HG03108 (cell line): ENCODE results near the gene CCDC178.

Experiments used
- ATAC-seq: cut with Tn5 transposase; IDR thresholded peaks from one replicate; pipeline ENCODE4 v1.9.1; 2021; ENCODE audit warnings: moderate library complexity; ENCODE audit not compliant: unreplicated experiment

Gene CCDC178

GRCh38 chr18:33132657-33133056 lies 307.9 kb downstream of the CCDC178 start:
- no peak for ATAC-seq

GRCh38 chr18:33128581-33128980 lies 311.9 kb downstream of the CCDC178 start:
- ATAC-seq: no peak

- ATAC-seq: no peak
Measured at GRCh38 chr18:33123862-33124518, 316.5 kb downstream of the CCDC178 start.

- no peak for ATAC-seq
Measured at GRCh38 chr18:33116376-33116775, 324.1 kb downstream of the CCDC178 start.

- no peak for ATAC-seq
Measured at GRCh38 chr18:33115917-33116316, 324.6 kb downstream of the CCDC178 start.

GRCh38 chr18:33115476-33115875 lies 325.0 kb downstream of the CCDC178 start:
- no peak for ATAC-seq

- no peak for ATAC-seq
Measured at GRCh38 chr18:33114749-33115148, 325.8 kb downstream of the CCDC178 start.

GRCh38 chr18:33113416-33113815 lies 327.1 kb downstream of the CCDC178 start:
- ATAC-seq: no peak

- no peak for ATAC-seq
Measured at GRCh38 chr18:33107511-33107910, 333.0 kb downstream of the CCDC178 start.

GRCh38 chr18:33101316-33101715 lies 339.2 kb downstream of the CCDC178 start:
- ATAC-seq: no peak

GRCh38 chr18:33099626-33100025 lies 340.9 kb downstream of the CCDC178 start:
- no peak for ATAC-seq

- no peak for ATAC-seq
Measured at GRCh38 chr18:33097126-33097525, 343.4 kb downstream of the CCDC178 start.

- ATAC-seq: no peak
Measured at GRCh38 chr18:33090461-33090860, 350.1 kb downstream of the CCDC178 start.

- no peak for ATAC-seq
Measured at GRCh38 chr18:33076601-33077000, 363.9 kb downstream of the CCDC178 start.

- ATAC-seq: no peak
Measured at GRCh38 chr18:33074125-33074524, 366.4 kb downstream of the CCDC178 start.

GRCh38 chr18:33062834-33063364 lies 377.6 kb downstream of the CCDC178 start:
- no peak for ATAC-seq

GRCh38 chr18:33052886-33053285 lies 387.6 kb downstream of the CCDC178 start:
- ATAC-seq: no peak

- no peak for ATAC-seq
Measured at GRCh38 chr18:33051407-33051806, 389.1 kb downstream of the CCDC178 start.

GRCh38 chr18:33040213-33040612 lies 400.3 kb downstream of the CCDC178 start:
- ATAC-seq: no peak

- ATAC-seq: no peak
Measured at GRCh38 chr18:33034945-33035344, 405.6 kb downstream of the CCDC178 start.

- no peak for ATAC-seq
Measured at GRCh38 chr18:33034212-33034611, 406.3 kb downstream of the CCDC178 start.

- ATAC-seq: no peak
Measured at GRCh38 chr18:33022370-33022769, 418.2 kb downstream of the CCDC178 start.

GRCh38 chr18:33020877-33021276 lies 419.6 kb downstream of the CCDC178 start:
- no peak for ATAC-seq
